WTC11 (cell line): ENCODE data around the gene MPZL3. TPM values are rescaled to one million over a fixed set of nuclear protein-coding genes. Genes with fewer than 3 reads are reported as not detected.

Experiments used
- ATAC-seq: fragments of 200-7000 bp; cut with Tn5 transposase; 2 replicates; pipeline ENCODE4 v1.10.0; 2021; ENCODE audit warnings: mild to moderate bottlenecking, moderate library complexity
- CTCF ChIA-PET: fragments of 300-600 bp; sonication (Branson Sonifier 250); formaldehyde crosslinking; loops from one replicate; lab custom pipeline; 2021; ENCODE audit warnings: antibody characterized with exemption; lab: Charles Lee
- POLR2A ChIA-PET: fragments of 350-600 bp; sonication (Branson Sonifier 250); formaldehyde crosslinking; loops from one replicate; lab custom pipeline; 2021; ENCODE audit warnings: antibody characterized with exemption; lab: Charles Lee
- DNase-seq: peaks from one replicate; pipeline ENCODE4 v3.0.0; 2021; ENCODE audit warnings: low spot score
- H3K27ac Mint-ChIP-seq: 2 replicates; pipeline ENCODE4 v1.8.0; 2021; ENCODE audit warnings: mixed read lengths
- H3K27me3 Mint-ChIP-seq: 2 replicates; pipeline ENCODE4 v1.8.0; 2021; ENCODE audit warnings: low read depth, mild to moderate bottlenecking, moderate library complexity, mixed read lengths
- H3K36me3 Mint-ChIP-seq: 2 replicates; pipeline ENCODE4 v1.8.0; 2021; ENCODE audit warnings: mixed read lengths
- H3K4me1 Mint-ChIP-seq: 2 replicates; pipeline ENCODE4 v1.8.0; 2022; ENCODE audit warnings: mixed read lengths
- H3K4me3 Mint-ChIP-seq: 2 replicates; pipeline ENCODE4 v1.8.0; 2021; ENCODE audit warnings: mild to moderate bottlenecking, moderate library complexity, mixed read lengths
- H3K9me3 Mint-ChIP-seq: 2 replicates; pipeline ENCODE4 v1.8.0; 2021; ENCODE audit warnings: mixed read lengths
- ATF6 ChIP-seq: sonication (generic); formaldehyde crosslinking; IDR thresholded peaks from 2 replicates; pipeline ENCODE4 v1.8.1; 2023; ENCODE audit warnings: mild to moderate bottlenecking, missing genetic modification reagents
- CREB1 ChIP-seq: sonication (generic); formaldehyde crosslinking; IDR thresholded peaks from 2 replicates; pipeline ENCODE4 v1.8.0; 2023; ENCODE audit warnings: mild to moderate bottlenecking, missing genetic modification reagents
- E2F1 ChIP-seq: sonication (generic); formaldehyde crosslinking; IDR thresholded peaks from 2 replicates; pipeline ENCODE4 v1.8.0; 2022; ENCODE audit warnings: mild to moderate bottlenecking, missing genetic modification reagents
- ELF4 ChIP-seq: sonication (generic); formaldehyde crosslinking; IDR thresholded peaks from 2 replicates; pipeline ENCODE4 v1.8.1; 2022; ENCODE audit warnings: low read depth, mild to moderate bottlenecking, moderate library complexity, missing genetic modification reagents
- GRHL2 ChIP-seq: fragments of 250-450 bp; sonication (Bioruptor Pico); IDR thresholded peaks from 2 replicates; pipeline ENCODE4 v1.8.0; 2022; ENCODE audit warnings: mild to moderate bottlenecking, moderate library complexity; ENCODE audit not compliant: insufficient replicate concordance, severe bottlenecking
- GTF2I ChIP-seq: fragments of 250-450 bp; sonication (Bioruptor Pico); conservative IDR thresholded peaks from 2 replicates; pipeline ENCODE4 v1.4.0; 2021; ENCODE audit warnings: mild to moderate bottlenecking
- HMGXB4 ChIP-seq: sonication (generic); formaldehyde crosslinking; IDR thresholded peaks from 2 replicates; pipeline ENCODE4 v1.8.1; 2023; ENCODE audit warnings: mild to moderate bottlenecking, moderate library complexity, missing genetic modification reagents
- PRDM15 ChIP-seq: sonication (generic); formaldehyde crosslinking; IDR thresholded peaks from 2 replicates; pipeline ENCODE4 v1.8.0; 2022; ENCODE audit warnings: missing genetic modification reagents
- RORB ChIP-seq: fragments of 250-450 bp; sonication (Bioruptor Pico); IDR thresholded peaks from 2 replicates; pipeline ENCODE4 v1.9.0; 2021; ENCODE audit warnings: mild to moderate bottlenecking
- TEAD1 ChIP-seq: sonication (generic); formaldehyde crosslinking; IDR thresholded peaks from 2 replicates; pipeline ENCODE4 v1.8.0; 2022; ENCODE audit warnings: mild to moderate bottlenecking, missing genetic modification reagents
- TEAD4 ChIP-seq: sonication (generic); formaldehyde crosslinking; IDR thresholded peaks from 2 replicates; pipeline ENCODE4 v1.8.0; 2022; ENCODE audit warnings: mild to moderate bottlenecking, missing genetic modification reagents
- USF1 ChIP-seq: sonication (generic); formaldehyde crosslinking; IDR thresholded peaks from 2 replicates; pipeline ENCODE4 v1.8.0; 2022; ENCODE audit warnings: mild to moderate bottlenecking, missing genetic modification reagents
- ZBTB43 ChIP-seq: sonication (generic); formaldehyde crosslinking; IDR thresholded peaks from 2 replicates; pipeline ENCODE4 v1.8.1; 2023; ENCODE audit warnings: mild to moderate bottlenecking, missing genetic modification reagents
- ZNF138 ChIP-seq: sonication (generic); formaldehyde crosslinking; conservative IDR thresholded peaks from 2 replicates; pipeline ENCODE4 v1.8.1; 2022; ENCODE audit warnings: mild to moderate bottlenecking, moderate library complexity, missing genetic modification reagents
- ZNF232 ChIP-seq: sonication (generic); formaldehyde crosslinking; IDR thresholded peaks from 2 replicates; pipeline ENCODE4 v1.8.0; 2022; ENCODE audit warnings: mild to moderate bottlenecking, missing genetic modification reagents
- ZNF263 ChIP-seq: sonication (generic); formaldehyde crosslinking; IDR thresholded peaks from 2 replicates; pipeline ENCODE4 v1.8.1; 2022; ENCODE audit warnings: low read depth, mild to moderate bottlenecking, moderate library complexity, missing genetic modification reagents
- ZNF423 ChIP-seq: fragments of 250-450 bp; sonication (Bioruptor Pico); IDR thresholded peaks from 2 replicates; pipeline ENCODE4 v2.1.2; 2022; ENCODE audit warnings: mild to moderate bottlenecking, moderate library complexity
- ZNF671 ChIP-seq: fragments of 250-450 bp; sonication (Bioruptor Pico); IDR thresholded peaks from 2 replicates; pipeline ENCODE4 v1.8.0; 2021; ENCODE audit warnings: mild to moderate bottlenecking
- total RNA-seq: library from RNA; stranded (reverse); gene quantifications from 3 replicates; pipeline ENCODE4 v1.2.3, GENCODE V29; 2021
- TF ChIP-seq, protein P1 (sequence below): sonication (generic); formaldehyde crosslinking; IDR thresholded peaks from 2 replicates; pipeline ENCODE4 v1.8.1; 2022; ENCODE audit warnings: mild to moderate bottlenecking, moderate library complexity, missing genetic modification reagents
- TF ChIP-seq, protein P2 (sequence below): sonication (generic); formaldehyde crosslinking; IDR thresholded peaks from 2 replicates; pipeline ENCODE4 v1.8.1; 2023; ENCODE audit warnings: mild to moderate bottlenecking, missing genetic modification reagents, moderate library complexity

Gene MPZL3
- total RNA-seq, 1 experiment from 2014 or later = 2.1 TPM

DNA sequence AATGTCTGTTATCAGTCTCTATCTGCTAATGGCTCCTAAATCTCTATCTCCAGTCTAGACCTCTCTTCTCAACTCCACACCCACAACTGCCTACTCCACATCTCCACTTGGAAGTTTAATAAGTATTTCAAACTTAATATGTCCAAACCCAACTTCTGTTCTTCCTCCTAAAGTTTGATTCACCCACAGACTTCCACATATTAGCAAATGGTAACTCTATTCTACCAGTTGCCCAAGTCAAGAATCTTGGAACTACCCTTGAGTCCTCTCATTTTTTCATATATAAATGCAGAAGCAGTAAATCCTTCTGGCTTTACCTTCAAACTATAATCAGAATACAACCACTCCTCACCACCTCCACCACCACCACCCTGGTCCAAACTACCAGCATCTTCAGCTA, 20.7 kb downstream of the MPZL3 start (continued):
- TF ChIP-seq PRDM15 (CRISPR knock-in tag) = no peak
- TF ChIP-seq E2F1 (CRISPR knock-in tag) = no peak
- no peak for TF ChIP-seq HMGXB4 (CRISPR knock-in tag)
- TF ChIP-seq ZNF423 (CRISPR knock-in tag) = no peak
- no peak for TF ChIP-seq ZBTB43
- TF ChIP-seq ZNF671 = no peak
- no peak for TF ChIP-seq TEAD4 (CRISPR knock-in tag)
- TF ChIP-seq ZNF138 (CRISPR knock-in tag) = no peak
- no peak for TF ChIP-seq RORB (CRISPR knock-in tag)
- no peak for TF ChIP-seq GRHL2
- TF ChIP-seq USF1 (CRISPR knock-in tag) = no peak

DNA sequence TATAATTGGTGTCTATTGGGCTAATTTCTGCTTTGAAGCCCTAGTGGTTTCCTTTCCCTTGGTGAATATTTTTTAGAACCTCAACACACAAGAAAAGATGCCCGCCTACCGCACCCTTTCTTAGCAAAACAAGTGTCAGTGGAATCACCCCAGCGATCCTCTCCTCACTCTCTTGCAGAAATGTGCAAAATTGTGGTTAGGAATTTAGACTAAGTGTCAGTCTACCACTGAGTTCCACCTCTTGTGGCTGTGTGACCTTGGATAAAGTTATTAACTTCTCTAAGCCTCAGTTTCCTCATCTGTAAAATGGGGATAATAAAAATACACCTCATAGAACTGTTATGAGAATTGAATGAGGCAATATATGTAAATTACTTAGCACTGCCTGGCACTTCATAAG, 22.1 kb downstream of the MPZL3 start:
- CTCF ChIA-PET = no interaction called here
- H3K4me3 Mint-ChIP-seq = no peak overlapping the region
- H3K27ac Mint-ChIP-seq = no peak overlapping the region
- TF ChIP-seq GTF2I (CRISPR knock-in tag) (no peak), CREB1 (no peak), ZNF232 (no peak)
- DNase-seq (no peak), ATAC-seq (no peak)
- POLR2A ChIA-PET = no interaction called here
- H3K27me3 Mint-ChIP-seq = no peaks in the 10 kb centered on the region; the same call in 1 of the 2 replicates
- no peaks in the 10 kb centered on the region for H3K4me1 Mint-ChIP-seq
- H3K36me3 Mint-ChIP-seq = no peaks in the 10 kb centered on the region
- no peaks in the 10 kb centered on the region for H3K9me3 Mint-ChIP-seq

GRCh38 chr11:118229274-118229847, 22.8 kb downstream of the MPZL3 start:
- ChIA-PET CTCF (no interaction called here), POLR2A (interaction anchor here (0.6 kb wide), 1 partner anchor 31 kb away, joined by 3 read pairs; no protein-coding TSS in a partner anchor)
- no peak for DNase-seq
- Mint-ChIP-seq H3K36me3 (no peaks in the 10 kb centered on the region), H3K9me3 (no peaks in the 10 kb centered on the region), H3K27me3 (no peaks in the 10 kb centered on the region; the same call in 1 of the 2 replicates), H3K27ac (no peak overlapping the region), H3K4me1 (no peaks in the 10 kb centered on the region), H3K4me3 (no peak overlapping the region)
- ATAC-seq = no peak
- TF ChIP-seq, protein P1, sequence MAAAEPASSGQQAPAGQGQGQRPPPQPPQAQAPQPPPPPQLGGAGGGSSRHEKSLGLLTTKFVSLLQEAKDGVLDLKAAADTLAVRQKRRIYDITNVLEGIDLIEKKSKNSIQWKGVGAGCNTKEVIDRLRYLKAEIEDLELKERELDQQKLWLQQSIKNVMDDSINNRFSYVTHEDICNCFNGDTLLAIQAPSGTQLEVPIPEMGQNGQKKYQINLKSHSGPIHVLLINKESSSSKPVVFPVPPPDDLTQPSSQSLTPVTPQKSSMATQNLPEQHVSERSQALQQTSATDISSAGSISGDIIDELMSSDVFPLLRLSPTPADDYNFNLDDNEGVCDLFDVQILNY = no peak
- TF ChIP-seq ATF6 (CRISPR knock-in tag) (no peak), CREB1 (no peak), TEAD1 (CRISPR knock-in tag) (no peak), E2F1 (CRISPR knock-in tag) (no peak), ZNF263 (CRISPR knock-in tag) (no peak), ELF4 (CRISPR knock-in tag) (no peak)
- TF ChIP-seq, protein P2, sequence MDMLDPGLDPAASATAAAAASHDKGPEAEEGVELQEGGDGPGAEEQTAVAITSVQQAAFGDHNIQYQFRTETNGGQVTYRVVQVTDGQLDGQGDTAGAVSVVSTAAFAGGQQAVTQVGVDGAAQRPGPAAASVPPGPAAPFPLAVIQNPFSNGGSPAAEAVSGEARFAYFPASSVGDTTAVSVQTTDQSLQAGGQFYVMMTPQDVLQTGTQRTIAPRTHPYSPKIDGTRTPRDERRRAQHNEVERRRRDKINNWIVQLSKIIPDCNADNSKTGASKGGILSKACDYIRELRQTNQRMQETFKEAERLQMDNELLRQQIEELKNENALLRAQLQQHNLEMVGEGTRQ (CRISPR knock-in tag) = no peak
